Measurements from ENCODE around the gene ANXA8. TPM values are rescaled to one million over a fixed set of nuclear protein-coding genes. Genes with fewer than 3 reads are reported as not detected.
"Not testable (repeated sequence)": the region's sequence is repeated elsewhere in the genome, so short reads cannot be mapped to it uniquely, and the experiment has no call there.

ANXA8 gene
- total and polyA plus RNA-seq, 2 of the 13 experiments (the other 11 are each of a cell fraction or from before 2014, with no cell fraction given): not detected

- H3K79me2 ChIP-seq (ENCODE audit: insufficient read depth, low read length); POLR2A ChIA-PET; ATAC-seq; H3K9me3 ChIP-seq (ENCODE audit: low read length); H3K9ac ChIP-seq (ENCODE audit: insufficient read depth, low read depth, low read length); H3K4me2 ChIP-seq (ENCODE audit: low read depth, low read length); H3K27ac ChIP-seq (ENCODE audit: extremely low read length, insufficient read depth, low read length); DNase-seq (ENCODE audit: low spot score); H3K27me3 ChIP-seq (ENCODE audit: control insufficient read depth in 1 of 2, insufficient read depth in 2 of 2, low read length in 2 of 2); BruUV-seq (replicated peaks); in situ Hi-C loops (cut with HindIII; ENCODE audit: extremely low pct_ligation_motif_present, low pct_unique_long_range_greater_than_20kb); intact Hi-C loops (cut with micrococcal nuclease; ENCODE audit: unreplicated experiment); H3K4me3 ChIP-seq (replicated peaks in 1 of 3; ENCODE audit: insufficient read depth in 1 of 3, low read depth in 2 of 3, low read length in 3 of 3); H3K36me3 ChIP-seq (replicated peaks in 1 of 2; ENCODE audit: control insufficient read depth in 1 of 2, insufficient read depth in 2 of 2, low read length in 2 of 2); H3K4me1 ChIP-seq (ENCODE audit: insufficient read depth, low read length); CTCF ChIA-PET (ENCODE audit: low intra/inter-chr PET ratio, low total read pairs); H4K20me1 ChIP-seq (ENCODE audit: insufficient read depth, low read length); H2AFZ ChIP-seq (ENCODE audit: low read length); FAIRE-seq: not testable (repeated sequence)
- WGBS (ENCODE audit: low lambda C conversion rate): no CpG with 5 or more reads among the region's 6 CpGs
Observed at GRCh38 chr10:47494226-47494625, 10.3 kb upstream of the ANXA8 start.

DNA sequence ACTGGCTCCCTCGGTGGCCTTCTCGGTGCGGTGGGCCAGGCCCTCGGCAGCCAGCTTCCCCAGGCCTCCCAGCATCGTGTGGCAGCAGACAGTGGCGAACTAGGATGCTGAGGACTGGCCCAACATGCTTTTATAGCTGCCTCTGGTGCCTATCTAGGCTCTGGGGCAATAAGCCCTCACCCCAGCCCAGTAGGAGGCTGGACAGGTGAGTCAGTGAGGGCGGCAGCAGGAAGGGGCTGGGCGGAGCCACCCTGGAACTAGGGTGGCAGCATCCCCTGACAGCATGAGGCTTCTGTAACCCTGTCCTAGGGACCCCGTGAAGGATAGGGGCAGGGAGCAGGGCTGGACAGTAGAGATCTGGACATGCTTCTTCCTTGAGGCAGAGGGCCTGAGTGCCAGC lies 7.7 kb upstream of the ANXA8 start, which contains the start of gene FAM25G:
FAM25G (minus strand) TSS at position 101 of the 400 bp plus-strand sequence; CDS start at position 75, 26 bp downstream.
- H3K4me1 ChIP-seq (ENCODE audit: insufficient read depth, low read length); intact Hi-C loops (cut with micrococcal nuclease; ENCODE audit: unreplicated experiment); H3K4me2 ChIP-seq (ENCODE audit: low read depth, low read length); in situ Hi-C loops (cut with HindIII; ENCODE audit: extremely low pct_ligation_motif_present, low pct_unique_long_range_greater_than_20kb); H4K20me1 ChIP-seq (ENCODE audit: insufficient read depth, low read length); H2AFZ ChIP-seq (ENCODE audit: low read length); BruUV-seq (replicated peaks); POLR2A ChIA-PET; H3K4me3 ChIP-seq (replicated peaks in 1 of 3; ENCODE audit: insufficient read depth in 1 of 3, low read depth in 2 of 3, low read length in 3 of 3); H3K9ac ChIP-seq (ENCODE audit: insufficient read depth, low read depth, low read length); H3K9me3 ChIP-seq (ENCODE audit: low read length); H3K27ac ChIP-seq (ENCODE audit: extremely low read length, insufficient read depth, low read length); ATAC-seq; H3K36me3 ChIP-seq (replicated peaks in 1 of 2; ENCODE audit: control insufficient read depth in 1 of 2, insufficient read depth in 2 of 2, low read length in 2 of 2); FAIRE-seq; CTCF ChIA-PET (ENCODE audit: low intra/inter-chr PET ratio, low total read pairs); DNase-seq (ENCODE audit: low spot score); H3K27me3 ChIP-seq (ENCODE audit: control insufficient read depth in 1 of 2, insufficient read depth in 2 of 2, low read length in 2 of 2); H3K79me2 ChIP-seq (ENCODE audit: insufficient read depth, low read length): not testable (repeated sequence)
- WGBS (ENCODE audit: low lambda C conversion rate): no CpG with 5 or more reads among the region's 9 CpGs

- DNase-seq (ENCODE audit: low spot score); H3K4me2 ChIP-seq (ENCODE audit: low read depth, low read length); in situ Hi-C loops (cut with HindIII; ENCODE audit: extremely low pct_ligation_motif_present, low pct_unique_long_range_greater_than_20kb); ATAC-seq; CTCF ChIA-PET (ENCODE audit: low intra/inter-chr PET ratio, low total read pairs); H4K20me1 ChIP-seq (ENCODE audit: insufficient read depth, low read length); H3K79me2 ChIP-seq (ENCODE audit: insufficient read depth, low read length); FAIRE-seq; H3K9ac ChIP-seq (ENCODE audit: insufficient read depth, low read depth, low read length); H3K4me1 ChIP-seq (ENCODE audit: insufficient read depth, low read length); H3K36me3 ChIP-seq (replicated peaks in 1 of 2; ENCODE audit: control insufficient read depth in 1 of 2, insufficient read depth in 2 of 2, low read length in 2 of 2); intact Hi-C loops (cut with micrococcal nuclease; ENCODE audit: unreplicated experiment); H2AFZ ChIP-seq (ENCODE audit: low read length); H3K4me3 ChIP-seq (replicated peaks in 1 of 3; ENCODE audit: insufficient read depth in 1 of 3, low read depth in 2 of 3, low read length in 3 of 3); POLR2A ChIA-PET; H3K9me3 ChIP-seq (ENCODE audit: low read length); H3K27me3 ChIP-seq (ENCODE audit: control insufficient read depth in 1 of 2, insufficient read depth in 2 of 2, low read length in 2 of 2); BruUV-seq (replicated peaks); H3K27ac ChIP-seq (ENCODE audit: extremely low read length, insufficient read depth, low read length): not testable (repeated sequence)
- no CpG with 5 or more reads among the region's 7 CpGs for WGBS (ENCODE audit: low lambda C conversion rate)
Observed at GRCh38 chr10:47489630-47490029, 5.7 kb upstream of the ANXA8 start.

DNA sequence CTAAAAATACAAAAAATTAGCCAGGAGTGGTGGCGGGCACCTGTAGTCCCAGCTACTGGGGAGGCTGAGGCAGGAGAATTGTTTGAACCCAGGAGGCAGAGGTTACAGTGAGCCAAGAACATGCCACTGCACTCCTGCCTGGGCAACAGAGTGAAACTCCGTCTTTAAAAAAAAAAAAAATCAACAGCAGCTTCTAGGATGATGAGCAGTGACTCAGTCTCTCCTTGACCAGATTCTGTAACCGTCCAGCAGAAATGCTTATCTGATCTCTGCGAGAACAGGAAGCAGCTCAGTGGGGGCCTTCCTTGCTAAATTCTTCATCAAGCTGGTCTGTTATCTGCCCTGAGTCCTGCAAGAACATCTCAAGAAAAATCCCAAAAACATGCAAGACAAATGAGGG lies 2.0 kb upstream of the ANXA8 start:
- H4K20me1 ChIP-seq (ENCODE audit: insufficient read depth, low read length); H3K27ac ChIP-seq (ENCODE audit: extremely low read length, insufficient read depth, low read length); CTCF ChIA-PET (ENCODE audit: low intra/inter-chr PET ratio, low total read pairs); POLR2A ChIA-PET; H3K79me2 ChIP-seq (ENCODE audit: insufficient read depth, low read length); in situ Hi-C loops (cut with HindIII; ENCODE audit: extremely low pct_ligation_motif_present, low pct_unique_long_range_greater_than_20kb); FAIRE-seq; H3K4me1 ChIP-seq (ENCODE audit: insufficient read depth, low read length); DNase-seq (ENCODE audit: low spot score); H3K9me3 ChIP-seq (ENCODE audit: low read length); H3K4me3 ChIP-seq (replicated peaks in 1 of 3; ENCODE audit: insufficient read depth in 1 of 3, low read depth in 2 of 3, low read length in 3 of 3); H3K36me3 ChIP-seq (replicated peaks in 1 of 2; ENCODE audit: control insufficient read depth in 1 of 2, insufficient read depth in 2 of 2, low read length in 2 of 2); H2AFZ ChIP-seq (ENCODE audit: low read length); BruUV-seq (replicated peaks); H3K4me2 ChIP-seq (ENCODE audit: low read depth, low read length); H3K9ac ChIP-seq (ENCODE audit: insufficient read depth, low read depth, low read length); H3K27me3 ChIP-seq (ENCODE audit: control insufficient read depth in 1 of 2, insufficient read depth in 2 of 2, low read length in 2 of 2); intact Hi-C loops (cut with micrococcal nuclease; ENCODE audit: unreplicated experiment); ATAC-seq: not testable (repeated sequence)
- 42% methylated on average over 2 of the region's 4 CpGs for WGBS (ENCODE audit: low lambda C conversion rate)
